Superior temporal gyrus (tissue), 1 donor: ENCODE results near the gene BRCA2.
"Not testable (repeated sequence)": the region's sequence is repeated elsewhere in the genome, so short reads cannot be mapped to it uniquely, and the experiment has no call there.

ENCODE experiments used
- DNase-seq: peaks from one replicate; pipeline ENCODE4 v3.0.0-alpha.2; 2016; ENCODE audit errors: extremely low spot score

BRCA2 gene

DNA sequence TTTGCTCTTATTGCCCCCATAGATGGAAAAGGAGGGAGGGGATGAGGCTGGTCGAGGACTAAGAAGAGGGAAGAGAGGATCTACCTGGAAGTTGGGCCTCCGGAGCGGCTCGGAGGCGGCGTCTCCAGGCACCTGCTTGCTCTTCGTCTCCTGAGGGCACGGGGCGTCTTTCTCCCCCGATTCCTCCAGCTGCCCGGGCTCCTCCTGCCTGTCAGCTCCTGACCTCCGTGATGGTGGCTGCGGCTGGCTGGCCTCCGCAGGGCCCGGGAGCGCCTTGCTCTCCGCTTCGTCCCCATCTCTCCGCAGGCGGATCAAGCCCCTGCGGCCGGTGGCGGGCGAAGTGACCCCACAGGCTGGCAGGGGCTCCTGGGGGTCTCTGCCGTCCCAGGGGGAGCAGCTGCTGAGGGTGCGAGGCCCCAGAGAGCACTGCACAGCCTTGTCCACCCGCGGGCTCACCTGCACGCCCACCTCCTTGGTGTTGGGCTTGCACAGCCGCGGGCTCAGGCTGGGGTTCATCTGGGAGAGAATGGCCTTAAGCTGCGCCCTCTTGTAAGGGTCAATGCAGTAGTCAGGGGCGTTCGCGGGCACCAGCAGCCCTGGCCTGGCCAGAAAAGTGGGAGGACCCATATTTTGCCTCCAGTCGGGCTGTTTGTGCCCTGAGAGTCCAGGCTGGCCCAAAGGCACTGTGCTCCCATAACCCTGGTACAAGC, 4.0 kb upstream of the BRCA2 start:
- DNase-seq = no peak

DNA sequence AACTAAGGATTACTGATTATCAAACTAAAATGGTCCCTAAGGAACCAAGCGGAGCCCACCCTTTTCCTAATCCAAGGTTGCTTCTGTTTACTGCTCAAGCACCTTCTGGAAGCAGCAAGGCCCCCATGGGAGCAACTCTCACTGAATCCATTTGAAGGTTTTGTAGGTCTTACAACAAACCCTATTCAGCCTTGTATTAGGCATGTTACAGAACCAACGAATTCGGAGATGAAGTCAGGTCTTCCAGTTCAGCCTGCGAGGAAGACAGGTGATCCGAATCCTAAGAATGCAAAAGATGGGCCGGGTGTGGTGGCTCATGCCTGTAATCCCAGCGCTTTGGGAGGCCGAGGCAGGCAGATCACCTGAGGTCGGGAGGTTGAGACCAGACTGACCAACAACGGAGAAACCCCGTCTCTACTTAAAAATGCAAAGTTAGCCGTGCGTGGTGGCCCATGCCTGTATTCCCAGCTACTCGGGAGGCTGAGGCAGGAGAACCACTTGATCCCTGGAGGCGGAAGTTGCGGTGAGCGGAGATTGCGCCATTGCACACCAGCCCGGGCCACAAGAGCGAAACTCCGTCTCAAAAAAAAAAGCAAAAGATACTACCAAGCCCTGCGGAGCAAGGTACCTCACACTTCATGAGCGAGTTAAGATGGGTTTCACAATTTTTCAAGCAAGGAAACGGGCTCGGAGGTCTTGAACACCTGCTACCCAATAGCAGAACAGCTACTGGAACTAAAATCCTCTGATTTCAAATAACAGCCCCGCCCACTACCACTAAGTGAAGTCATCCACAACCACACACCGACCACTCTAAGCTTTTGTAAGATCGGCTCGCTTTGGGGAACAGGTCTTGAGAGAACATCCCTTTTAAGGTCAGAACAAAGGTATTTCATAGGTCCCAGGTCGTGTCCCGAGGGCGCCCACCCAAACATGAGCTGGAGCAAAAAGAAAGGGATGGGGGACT, 754 bp upstream of the BRCA2 start:
- DNase-seq = peak; percentile 38

- no peak for DNase-seq
These were observed 676 bp downstream of the BRCA2 start for GRCh38 chr13:32316028-32316339.

- no peak for DNase-seq
These were observed 1.2 kb downstream of the BRCA2 start for GRCh38 chr13:32316501-32316900.

DNA sequence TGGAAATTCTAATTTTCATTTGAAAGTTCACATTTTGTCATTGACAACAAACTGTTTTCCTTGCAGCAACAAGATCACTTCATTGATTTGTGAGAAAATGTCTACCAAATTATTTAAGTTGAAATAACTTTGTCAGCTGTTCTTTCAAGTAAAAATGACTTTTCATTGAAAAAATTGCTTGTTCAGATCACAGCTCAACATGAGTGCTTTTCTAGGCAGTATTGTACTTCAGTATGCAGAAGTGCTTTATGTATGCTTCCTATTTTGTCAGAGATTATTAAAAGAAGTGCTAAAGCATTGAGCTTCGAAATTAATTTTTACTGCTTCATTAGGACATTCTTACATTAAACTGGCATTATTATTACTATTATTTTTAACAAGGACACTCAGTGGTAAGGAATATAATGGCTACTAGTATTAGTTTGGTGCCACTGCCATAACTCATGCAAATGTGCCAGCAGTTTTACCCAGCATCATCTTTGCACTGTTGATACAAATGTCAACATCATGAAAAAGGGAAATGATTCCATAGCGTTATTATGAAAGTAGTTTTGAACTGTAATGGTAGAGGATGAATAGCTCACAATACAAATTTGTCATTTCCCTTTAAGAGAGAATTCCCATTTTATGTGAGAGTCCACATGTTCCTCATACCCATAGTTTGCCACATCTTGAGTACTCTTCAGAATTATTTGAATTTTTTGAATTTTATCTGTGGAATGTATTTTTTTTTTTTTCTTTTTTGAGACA, 2.6 kb downstream of the BRCA2 start:
- DNase-seq = no peak

GRCh38 chr13:32320528-32320927, 5.2 kb downstream of the BRCA2 start:
- no peak for DNase-seq

GRCh38 chr13:32323912-32324311, 8.6 kb downstream of the BRCA2 start:
- DNase-seq = no peak

- DNase-seq = no peak
These were observed 15.1 kb downstream of the BRCA2 start for GRCh38 chr13:32330441-32330840.

- no peak for DNase-seq
These were observed 19.4 kb downstream of the BRCA2 start for GRCh38 chr13:32334671-32335070.

- no peak for DNase-seq
These were observed 25.6 kb downstream of the BRCA2 start for GRCh38 chr13:32340914-32341313.

DNA sequence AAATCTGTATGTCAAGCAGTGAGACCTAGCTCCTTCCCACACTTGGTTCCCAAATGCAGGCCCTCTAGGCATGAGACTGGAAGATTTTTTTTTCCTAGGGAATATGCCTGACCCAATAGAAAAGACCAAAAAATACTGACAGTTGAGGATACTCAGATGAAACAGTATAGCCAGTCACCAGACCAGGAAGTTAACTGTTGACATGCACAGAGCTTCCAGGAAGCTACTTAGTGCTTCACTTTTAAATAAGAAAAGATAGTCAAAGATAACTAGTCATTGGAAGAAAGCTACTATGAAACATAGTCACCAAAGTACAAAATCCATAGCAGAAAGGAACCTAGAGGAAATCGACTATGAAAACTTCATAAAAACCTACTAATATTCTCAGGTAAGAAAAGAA, 32.3 kb downstream of the BRCA2 start:
- no peak for DNase-seq

DNA sequence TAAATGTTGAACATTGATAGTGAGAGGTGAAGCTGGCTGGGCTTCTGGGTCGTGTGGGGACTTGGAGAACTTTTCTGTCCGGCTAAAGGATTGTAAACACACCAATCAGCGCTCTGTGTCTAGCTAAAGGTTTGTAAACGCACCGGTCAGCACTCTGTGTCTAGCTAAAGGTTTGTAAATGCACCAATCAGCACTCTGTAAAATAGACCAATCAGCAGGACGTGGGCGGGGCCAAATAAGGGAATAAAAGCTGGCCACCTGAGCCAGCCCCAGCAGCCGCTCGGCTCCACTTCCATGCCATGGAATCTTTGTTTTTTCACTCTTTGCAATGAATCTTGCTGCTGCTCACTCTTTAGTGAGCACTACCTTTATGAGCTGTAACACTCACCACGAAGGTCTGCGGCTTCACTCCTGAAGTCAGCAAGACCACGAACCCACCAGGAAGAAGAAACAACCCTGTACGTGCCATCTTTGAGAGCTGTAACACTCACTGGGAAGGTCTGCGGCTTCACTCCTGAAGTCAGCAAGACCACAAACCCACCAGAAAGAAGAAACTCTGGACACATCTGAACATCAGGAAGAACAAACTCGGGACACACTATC, 35.6 kb downstream of the BRCA2 start:
- DNase-seq = not testable (repeated sequence)

- DNase-seq = no peak
These were observed 38.7 kb downstream of the BRCA2 start for GRCh38 chr13:32354040-32354439.

GRCh38 chr13:32355935-32356334, 40.6 kb downstream of the BRCA2 start:
- DNase-seq = not testable (repeated sequence)

DNA sequence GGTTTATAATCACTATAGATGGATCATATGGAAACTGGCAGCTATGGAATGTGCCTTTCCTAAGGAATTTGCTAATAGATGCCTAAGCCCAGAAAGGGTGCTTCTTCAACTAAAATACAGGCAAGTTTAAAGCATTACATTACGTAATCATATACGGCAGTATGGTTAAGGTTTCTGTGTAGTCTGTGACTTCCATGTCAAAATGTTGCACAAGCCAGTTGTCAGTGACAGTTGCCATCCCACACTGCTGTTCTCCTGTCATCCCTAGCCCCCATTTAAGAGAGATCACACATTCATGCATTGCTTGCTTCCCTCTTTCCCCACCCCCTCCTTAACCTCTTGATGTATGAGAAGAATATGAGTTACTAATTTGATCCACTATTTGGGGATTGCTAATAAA, 47.3 kb downstream of the BRCA2 start:
- no peak for DNase-seq

DNA sequence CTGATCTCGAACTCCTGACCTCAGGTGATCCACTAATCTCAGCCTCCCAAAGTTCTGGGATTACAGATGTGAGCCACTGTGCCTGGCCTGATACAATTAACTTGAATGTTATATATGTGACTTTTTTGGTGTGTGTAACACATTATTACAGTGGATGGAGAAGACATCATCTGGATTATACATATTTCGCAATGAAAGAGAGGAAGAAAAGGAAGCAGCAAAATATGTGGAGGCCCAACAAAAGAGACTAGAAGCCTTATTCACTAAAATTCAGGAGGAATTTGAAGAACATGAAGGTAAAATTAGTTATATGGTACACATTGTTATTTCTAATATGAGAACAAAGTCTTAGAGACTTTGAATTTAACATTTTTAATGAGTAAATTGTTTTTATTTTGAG, 55.5 kb downstream of the BRCA2 start:
- DNase-seq = no peak

DNA sequence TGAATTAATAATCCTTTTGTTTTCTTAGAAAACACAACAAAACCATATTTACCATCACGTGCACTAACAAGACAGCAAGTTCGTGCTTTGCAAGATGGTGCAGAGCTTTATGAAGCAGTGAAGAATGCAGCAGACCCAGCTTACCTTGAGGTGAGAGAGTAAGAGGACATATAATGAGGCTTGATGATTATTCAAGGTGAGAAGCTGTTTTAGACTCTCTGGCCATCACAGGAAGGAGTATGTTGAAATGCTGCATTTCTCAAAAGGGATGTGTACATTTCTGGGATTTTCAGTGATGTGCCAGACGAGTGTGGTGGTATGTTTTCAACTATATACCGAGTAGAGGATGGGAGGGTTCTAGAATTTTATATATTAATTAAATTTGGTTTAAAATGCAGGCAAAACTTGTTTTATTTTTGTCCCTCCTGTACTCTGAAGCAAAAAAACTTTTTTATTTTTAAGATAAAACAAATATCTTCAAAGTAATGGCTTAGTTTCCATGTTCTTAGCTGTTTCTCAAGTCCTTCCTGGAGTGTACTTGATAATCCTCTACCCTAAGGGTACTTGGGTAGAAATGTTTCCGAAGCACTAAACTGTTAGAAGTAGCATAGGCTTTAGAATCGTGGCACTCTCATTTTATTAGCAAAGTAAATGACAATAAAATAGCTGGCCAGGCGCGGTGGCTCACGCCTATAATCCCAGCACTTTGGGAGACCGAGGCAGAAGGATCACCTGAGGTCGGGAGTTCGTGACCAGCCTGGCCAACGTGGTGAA, 61.5 kb downstream of the BRCA2 start:
- DNase-seq = no peak

DNA sequence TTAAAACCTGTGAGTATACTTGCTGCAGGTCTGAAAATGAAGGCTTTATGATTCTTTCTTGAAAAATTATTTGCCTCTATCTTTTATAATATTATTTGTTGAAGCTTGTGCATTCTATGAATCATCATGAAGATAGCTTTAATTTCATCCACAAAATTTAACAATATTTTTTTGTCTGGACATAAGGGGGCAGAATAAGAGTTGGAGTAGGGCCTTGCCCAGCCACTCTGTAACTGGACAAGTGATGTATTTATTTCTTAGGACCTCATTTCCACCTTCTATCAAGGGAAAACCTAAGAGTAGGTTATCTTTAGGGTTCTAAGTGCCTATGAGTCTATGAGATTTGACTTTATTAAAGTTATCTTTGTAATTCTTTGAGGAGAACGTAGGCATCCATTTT, 62.7 kb downstream of the BRCA2 start:
- DNase-seq = no peak

- peak; percentile 65 for DNase-seq
These were observed 66.2 kb downstream of the BRCA2 start for GRCh38 chr13:32381539-32381938.

DNA sequence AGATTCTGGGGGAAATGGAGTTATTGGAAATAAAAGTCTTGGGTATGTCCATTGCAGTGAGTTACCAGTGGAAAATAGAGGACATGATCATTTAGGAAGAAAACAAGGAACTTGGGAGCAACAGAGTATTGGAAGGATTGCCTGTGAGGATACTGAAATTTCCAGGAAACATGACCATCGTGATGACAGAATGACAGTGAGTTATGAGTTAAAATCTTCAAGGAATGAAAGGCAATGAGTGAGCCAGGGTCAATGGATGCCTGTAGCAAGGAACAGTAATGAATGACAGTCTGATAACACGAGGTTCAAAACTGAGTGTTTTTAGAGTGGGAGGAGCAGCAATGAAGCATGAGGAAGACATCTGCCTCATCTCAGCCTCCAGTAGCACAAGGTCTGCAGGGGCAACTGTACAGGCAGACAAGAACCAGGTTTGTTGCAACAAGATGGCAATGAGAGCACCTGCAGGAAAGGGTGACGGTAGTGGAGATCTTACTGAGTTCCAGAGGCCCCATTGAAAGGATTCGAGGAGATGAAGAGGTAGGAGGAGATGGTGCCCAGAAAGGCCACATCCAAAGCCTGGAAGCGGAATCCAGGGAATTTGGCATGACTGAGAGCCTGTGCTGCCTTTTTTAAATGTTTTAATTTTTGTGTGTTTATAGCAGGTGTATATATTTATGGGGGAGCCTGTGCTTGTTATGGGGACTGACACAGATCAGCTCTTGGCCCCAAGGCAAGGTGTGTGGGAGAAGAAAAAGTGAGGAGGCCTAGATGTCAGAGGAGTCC, 68.7 kb downstream of the BRCA2 start:
- no peak for DNase-seq
